Measurements from ENCODE around the gene MAP4.
"Not testable (repeated sequence)": the region's sequence is repeated elsewhere in the genome, so short reads cannot be mapped to it uniquely, and the experiment has no call there.

The MAP4 gene

DNA sequence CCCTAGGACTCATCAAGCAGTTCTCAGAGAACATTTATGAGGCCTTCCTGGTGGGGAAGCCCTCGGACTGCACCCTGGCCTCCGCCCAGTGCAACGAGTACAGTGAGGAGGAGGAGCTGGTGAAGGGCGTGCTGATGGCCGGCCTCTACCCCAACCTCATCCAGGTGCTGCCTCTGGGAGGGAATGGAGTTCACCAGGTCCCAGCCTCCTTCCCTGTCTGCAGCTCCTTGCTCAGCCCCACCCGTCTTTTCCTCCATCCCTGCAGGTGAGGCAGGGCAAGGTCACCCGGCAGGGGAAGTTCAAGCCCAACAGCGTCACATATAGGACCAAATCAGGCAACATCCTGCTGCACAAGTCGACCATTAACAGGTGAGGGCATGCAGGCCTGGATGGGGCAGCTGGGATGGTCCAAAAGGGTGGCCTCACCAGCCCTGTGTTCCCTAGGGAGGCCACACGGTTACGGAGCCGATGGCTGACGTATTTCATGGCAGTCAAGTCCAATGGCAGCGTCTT, 167.0 kb downstream of the MAP4 start:
- Histone ChIP-seq H3K4me1 (ENCODE audit: control insufficient read depth in 2 of 2, insufficient read depth in 2 of 2, low read length in 2 of 2) (no peaks in the 10 kb centered on the region), H3K9ac (ENCODE audit: low read depth in 1 of 2, low read length in 2 of 2) (no peak overlapping the region), H3K27me3 (ENCODE audit: control insufficient read depth in 2 of 2, insufficient read depth in 2 of 2, low read length in 2 of 2) (no peaks in the 10 kb centered on the region), H3K4me3 (ENCODE audit: low read length in 2 of 2) (no peak overlapping the region), H3K27ac (ENCODE audit: low read depth in 2 of 2, low read length in 2 of 2) (no peak overlapping the region), H3K36me3 (ENCODE audit: control insufficient read depth in 2 of 2, insufficient read depth in 2 of 2, low read length in 2 of 2) (peaks cover 74% of the 10 kb centered on the region in 2 donors), H3K9me3 (ENCODE audit: control insufficient read depth in 2 of 2, low read length in 2 of 2) (no peaks in the 10 kb centered on the region)

DNA sequence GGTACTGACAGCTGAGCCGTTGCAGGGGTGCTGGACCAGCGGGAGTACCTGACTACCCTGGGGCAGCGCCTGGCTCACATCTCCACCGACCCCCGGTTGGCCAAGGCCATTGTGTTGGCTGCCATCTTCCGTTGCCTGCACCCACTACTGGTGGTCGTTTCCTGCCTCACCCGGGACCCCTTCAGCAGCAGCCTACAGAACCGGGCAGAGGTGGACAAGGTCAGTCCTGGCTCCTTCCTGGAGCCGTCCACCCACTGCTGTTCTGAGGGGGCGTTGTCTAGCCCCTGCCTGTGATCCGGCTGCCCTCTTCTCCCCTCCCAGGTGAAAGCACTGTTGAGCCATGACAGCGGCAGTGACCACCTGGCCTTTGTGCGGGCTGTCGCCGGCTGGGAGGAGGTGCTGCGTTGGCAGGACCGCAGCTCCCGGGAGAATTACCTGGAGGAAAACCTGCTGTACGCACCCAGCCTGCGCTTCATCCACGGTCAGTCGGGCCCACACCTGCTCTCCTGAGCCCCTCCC, 167.6 kb downstream of the MAP4 start:
- H3K36me3 ChIP-seq (ENCODE audit: control insufficient read depth in 2 of 2, insufficient read depth in 2 of 2, low read length in 2 of 2): peaks cover 77 to 78% of the 10 kb centered on the region in 2 donors
- no peak overlapping the region for H3K4me3 ChIP-seq (ENCODE audit: low read length in 2 of 2)
- H3K9me3 ChIP-seq (ENCODE audit: control insufficient read depth in 2 of 2, low read length in 2 of 2): no peaks in the 10 kb centered on the region
- no peaks in the 10 kb centered on the region for H3K4me1 ChIP-seq (ENCODE audit: control insufficient read depth in 2 of 2, insufficient read depth in 2 of 2, low read length in 2 of 2)
- no peak overlapping the region for H3K9ac ChIP-seq (ENCODE audit: low read depth in 1 of 2, low read length in 2 of 2)
- no peak overlapping the region for H3K27ac ChIP-seq (ENCODE audit: low read depth in 2 of 2, low read length in 2 of 2)
- H3K27me3 ChIP-seq (ENCODE audit: control insufficient read depth in 2 of 2, insufficient read depth in 2 of 2, low read length in 2 of 2): no peaks in the 10 kb centered on the region

DNA sequence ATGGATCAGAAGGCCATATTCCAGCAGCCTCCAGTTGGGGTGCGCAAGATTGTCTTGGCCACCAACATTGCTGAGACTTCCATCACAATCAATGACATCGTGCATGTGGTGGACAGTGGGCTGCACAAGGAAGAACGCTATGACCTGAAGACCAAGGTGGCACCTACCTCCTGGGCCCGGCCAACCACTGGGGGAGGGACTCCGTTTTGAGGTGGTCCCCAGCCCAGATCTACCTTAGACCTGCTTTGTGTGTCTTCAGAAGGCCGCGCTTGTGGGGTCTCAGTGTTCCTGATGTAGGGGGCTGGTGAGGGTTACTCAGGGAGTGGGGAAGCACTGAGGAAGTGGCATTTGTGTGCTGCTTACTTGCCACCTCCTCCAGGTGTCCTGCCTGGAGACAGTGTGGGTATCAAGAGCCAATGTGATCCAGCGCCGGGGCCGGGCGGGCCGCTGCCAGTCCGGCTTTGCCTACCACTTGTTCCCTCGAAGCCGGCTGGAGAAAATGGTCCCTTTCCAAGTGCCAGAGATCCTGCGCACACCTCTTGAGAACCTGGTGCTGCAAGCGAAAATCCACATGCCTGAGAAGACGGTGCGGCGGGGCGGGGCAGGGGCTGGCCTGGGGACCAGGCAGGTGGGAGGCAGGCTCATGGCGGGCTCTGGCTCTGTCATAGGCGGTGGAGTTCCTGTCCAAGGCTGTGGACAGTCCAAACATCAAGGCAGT, 168.3 kb downstream of the MAP4 start:
- no peaks in the 10 kb centered on the region for H3K9me3 ChIP-seq (ENCODE audit: control insufficient read depth in 2 of 2, low read length in 2 of 2)
- H3K36me3 ChIP-seq (ENCODE audit: control insufficient read depth in 2 of 2, insufficient read depth in 2 of 2, low read length in 2 of 2): peaks cover 84% of the 10 kb centered on the region in 2 donors
- H3K9ac ChIP-seq (ENCODE audit: low read depth in 1 of 2, low read length in 2 of 2): no peak overlapping the region
- no peak overlapping the region for H3K4me3 ChIP-seq (ENCODE audit: low read length in 2 of 2)
- no peaks in the 10 kb centered on the region for H3K4me1 ChIP-seq (ENCODE audit: control insufficient read depth in 2 of 2, insufficient read depth in 2 of 2, low read length in 2 of 2)
- no peaks in the 10 kb centered on the region for H3K27me3 ChIP-seq (ENCODE audit: control insufficient read depth in 2 of 2, insufficient read depth in 2 of 2, low read length in 2 of 2)
- no peak overlapping the region for H3K27ac ChIP-seq (ENCODE audit: low read depth in 2 of 2, low read length in 2 of 2)

GRCh38 chr3:47847260-47847659, 169.0 kb downstream of the MAP4 start:
- Histone ChIP-seq H3K27ac (ENCODE audit: low read depth in 2 of 2, low read length in 2 of 2) (no peak overlapping the region), H3K27me3 (ENCODE audit: control insufficient read depth in 2 of 2, insufficient read depth in 2 of 2, low read length in 2 of 2) (no peaks in the 10 kb centered on the region), H3K9ac (ENCODE audit: low read depth in 1 of 2, low read length in 2 of 2) (no peak overlapping the region), H3K4me1 (ENCODE audit: control insufficient read depth in 2 of 2, insufficient read depth in 2 of 2, low read length in 2 of 2) (no peaks in the 10 kb centered on the region), H3K9me3 (ENCODE audit: control insufficient read depth in 2 of 2, low read length in 2 of 2) (no peaks in the 10 kb centered on the region), H3K36me3 (ENCODE audit: control insufficient read depth in 2 of 2, insufficient read depth in 2 of 2, low read length in 2 of 2) (peaks cover 87 to 90% of the 10 kb centered on the region in 2 donors), H3K4me3 (ENCODE audit: low read length in 2 of 2) (no peak overlapping the region)

GRCh38 chr3:47846880-47847248, 169.4 kb downstream of the MAP4 start:
- H3K27ac ChIP-seq (ENCODE audit: low read depth in 2 of 2, low read length in 2 of 2): no peak overlapping the region
- no peaks in the 10 kb centered on the region for H3K4me1 ChIP-seq (ENCODE audit: control insufficient read depth in 2 of 2, insufficient read depth in 2 of 2, low read length in 2 of 2)
- peaks cover 84 to 91% of the 10 kb centered on the region in 2 donors for H3K36me3 ChIP-seq (ENCODE audit: control insufficient read depth in 2 of 2, insufficient read depth in 2 of 2, low read length in 2 of 2)
- H3K4me3 ChIP-seq (ENCODE audit: low read length in 2 of 2): no peak overlapping the region
- no peak overlapping the region for H3K9ac ChIP-seq (ENCODE audit: low read depth in 1 of 2, low read length in 2 of 2)
- no peaks in the 10 kb centered on the region for H3K27me3 ChIP-seq (ENCODE audit: control insufficient read depth in 2 of 2, insufficient read depth in 2 of 2, low read length in 2 of 2)
- no peaks in the 10 kb centered on the region for H3K9me3 ChIP-seq (ENCODE audit: control insufficient read depth in 2 of 2, low read length in 2 of 2)

DNA sequence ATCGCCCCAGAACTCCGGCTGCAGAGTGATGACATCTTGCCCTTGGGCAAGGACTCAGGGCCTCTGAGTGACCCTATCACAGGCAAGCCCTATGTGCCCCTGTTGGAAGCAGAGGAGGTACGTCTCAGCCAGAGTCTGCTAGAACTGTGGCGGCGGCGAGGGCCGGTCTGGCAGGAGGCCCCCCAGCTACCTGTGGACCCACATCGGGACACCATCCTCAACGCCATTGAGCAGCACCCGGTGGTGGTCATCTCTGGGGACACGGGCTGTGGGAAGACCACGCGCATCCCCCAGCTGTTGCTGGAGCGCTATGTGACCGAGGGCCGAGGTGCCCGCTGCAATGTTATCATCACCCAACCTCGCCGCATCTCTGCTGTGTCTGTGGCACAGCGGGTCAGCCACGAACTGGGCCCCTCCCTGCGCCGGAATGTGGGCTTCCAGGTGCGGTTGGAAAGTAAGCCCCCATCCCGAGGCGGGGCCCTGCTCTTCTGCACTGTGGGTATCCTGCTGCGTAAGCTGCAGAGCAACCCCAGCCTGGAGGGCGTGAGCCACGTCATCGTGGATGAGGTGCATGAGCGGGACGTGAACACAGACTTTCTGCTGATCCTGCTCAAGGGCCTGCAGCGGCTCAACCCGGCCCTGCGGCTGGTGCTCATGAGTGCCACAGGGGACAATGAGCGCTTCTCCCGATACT, 169.9 kb downstream of the MAP4 start:
- H3K9me3 ChIP-seq (ENCODE audit: control insufficient read depth in 2 of 2, low read length in 2 of 2): no peaks in the 10 kb centered on the region
- H3K4me3 ChIP-seq (ENCODE audit: low read length in 2 of 2): no peak overlapping the region
- no peak overlapping the region for H3K9ac ChIP-seq (ENCODE audit: low read depth in 1 of 2, low read length in 2 of 2)
- no peaks in the 10 kb centered on the region for H3K27me3 ChIP-seq (ENCODE audit: control insufficient read depth in 2 of 2, insufficient read depth in 2 of 2, low read length in 2 of 2)
- H3K36me3 ChIP-seq (ENCODE audit: control insufficient read depth in 2 of 2, insufficient read depth in 2 of 2, low read length in 2 of 2): peaks cover 85 to 94% of the 10 kb centered on the region in 2 donors
- no peaks in the 10 kb centered on the region for H3K4me1 ChIP-seq (ENCODE audit: control insufficient read depth in 2 of 2, insufficient read depth in 2 of 2, low read length in 2 of 2)
- no peak overlapping the region for H3K27ac ChIP-seq (ENCODE audit: low read depth in 2 of 2, low read length in 2 of 2)

DNA sequence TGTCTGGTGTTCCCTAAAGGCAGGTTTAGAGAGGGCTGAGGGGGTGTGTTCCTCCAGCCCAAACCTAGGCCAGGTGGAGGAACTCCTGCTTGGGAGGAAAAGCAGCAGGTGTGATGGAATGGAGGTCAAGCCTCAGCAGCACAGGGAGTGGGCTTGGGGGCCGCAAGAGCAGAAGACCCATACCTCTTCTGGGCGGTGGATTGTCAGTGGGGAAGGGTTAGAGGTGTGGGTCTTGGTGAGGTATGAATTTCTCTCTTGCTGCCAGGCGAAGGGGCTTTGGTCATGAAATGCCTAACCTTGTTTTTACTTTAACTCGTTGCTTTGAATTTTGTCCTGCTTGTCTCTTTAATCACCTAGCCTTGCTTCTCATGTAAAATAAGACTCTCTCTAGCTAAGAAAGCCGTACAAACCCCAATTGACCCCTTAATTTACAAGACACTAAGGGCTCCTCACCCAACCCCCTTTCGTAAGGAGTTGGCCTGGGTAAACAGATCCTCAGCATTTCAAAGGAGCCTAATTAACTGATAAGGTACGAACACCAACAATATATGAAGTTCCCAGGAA, 174.3 kb downstream of the MAP4 start:
- Histone ChIP-seq H3K9me3 (ENCODE audit: control insufficient read depth in 2 of 2, low read length in 2 of 2) (no peaks in the 10 kb centered on the region), H3K27ac (ENCODE audit: low read depth in 2 of 2, low read length in 2 of 2) (no peak overlapping the region), H3K27me3 (ENCODE audit: control insufficient read depth in 2 of 2, insufficient read depth in 2 of 2, low read length in 2 of 2) (no peaks in the 10 kb centered on the region), H3K36me3 (ENCODE audit: control insufficient read depth in 2 of 2, insufficient read depth in 2 of 2, low read length in 2 of 2) (peaks cover 69 to 79% of the 10 kb centered on the region in 2 donors), H3K4me1 (ENCODE audit: control insufficient read depth in 2 of 2, insufficient read depth in 2 of 2, low read length in 2 of 2) (no peaks in the 10 kb centered on the region), H3K9ac (ENCODE audit: low read depth in 1 of 2, low read length in 2 of 2) (no peak overlapping the region), H3K4me3 (ENCODE audit: low read length in 2 of 2) (no peak overlapping the region)

GRCh38 chr3:47838503-47838902, 177.7 kb downstream of the MAP4 start:
- Histone ChIP-seq H3K27ac (ENCODE audit: low read depth in 2 of 2, low read length in 2 of 2) (no peak overlapping the region), H3K27me3 (ENCODE audit: control insufficient read depth in 2 of 2, insufficient read depth in 2 of 2, low read length in 2 of 2) (no peaks in the 10 kb centered on the region), H3K9me3 (ENCODE audit: control insufficient read depth in 2 of 2, low read length in 2 of 2) (no peaks in the 10 kb centered on the region), H3K9ac (ENCODE audit: low read depth in 1 of 2, low read length in 2 of 2) (no peak overlapping the region), H3K36me3 (ENCODE audit: control insufficient read depth in 2 of 2, insufficient read depth in 2 of 2, low read length in 2 of 2) (peaks cover 52 to 58% of the 10 kb centered on the region in 2 donors), H3K4me3 (ENCODE audit: low read length in 2 of 2) (no peak overlapping the region), H3K4me1 (ENCODE audit: control insufficient read depth in 2 of 2, insufficient read depth in 2 of 2, low read length in 2 of 2) (no peaks in the 10 kb centered on the region)

GRCh38 chr3:47836986-47837385, 179.2 kb downstream of the MAP4 start:
- Histone ChIP-seq H3K36me3 (ENCODE audit: control insufficient read depth in 2 of 2, insufficient read depth in 2 of 2, low read length in 2 of 2) (peaks cover 49 to 54% of the 10 kb centered on the region in 2 donors), H3K27me3 (ENCODE audit: control insufficient read depth in 2 of 2, insufficient read depth in 2 of 2, low read length in 2 of 2) (no peaks in the 10 kb centered on the region), H3K27ac (ENCODE audit: low read depth in 2 of 2, low read length in 2 of 2) (no peak overlapping the region), H3K4me1 (ENCODE audit: control insufficient read depth in 2 of 2, insufficient read depth in 2 of 2, low read length in 2 of 2) (no peaks in the 10 kb centered on the region), H3K4me3 (ENCODE audit: low read length in 2 of 2) (no peak overlapping the region), H3K9ac (ENCODE audit: low read depth in 1 of 2, low read length in 2 of 2) (no peak overlapping the region), H3K9me3 (ENCODE audit: control insufficient read depth in 2 of 2, low read length in 2 of 2) (no peaks in the 10 kb centered on the region)

DNA sequence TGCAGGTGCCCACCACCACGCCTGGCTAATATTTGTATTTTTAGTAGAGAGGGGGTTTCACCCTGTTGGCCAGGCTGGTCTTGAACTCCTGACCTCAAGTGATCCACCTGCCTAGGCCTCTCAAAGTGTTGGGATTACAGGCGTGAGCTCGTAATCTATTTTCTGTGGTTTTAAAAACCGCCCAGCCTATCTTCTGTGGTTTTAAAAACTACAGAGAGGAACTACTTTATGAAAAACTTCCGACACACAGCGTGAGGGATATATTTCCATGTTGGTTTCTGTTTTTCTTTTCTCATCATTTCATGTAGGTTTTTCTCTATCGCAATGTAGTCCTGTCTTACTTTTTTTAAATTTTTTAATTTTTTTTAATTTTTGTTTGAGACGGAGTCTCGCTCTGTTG, 186.7 kb downstream of the MAP4 start:
- not testable (repeated sequence) for H3K27me3 ChIP-seq (ENCODE audit: control insufficient read depth in 2 of 2, insufficient read depth in 2 of 2, low read length in 2 of 2); H3K4me3 ChIP-seq (ENCODE audit: low read length in 2 of 2); H3K9me3 ChIP-seq (ENCODE audit: control insufficient read depth in 2 of 2, low read length in 2 of 2); H3K4me1 ChIP-seq (ENCODE audit: control insufficient read depth in 2 of 2, insufficient read depth in 2 of 2, low read length in 2 of 2); H3K27ac ChIP-seq (ENCODE audit: low read depth in 2 of 2, low read length in 2 of 2); H3K9ac ChIP-seq (ENCODE audit: low read depth in 1 of 2, low read length in 2 of 2)
- peaks cover 34 to 42% of the 10 kb centered on the region in 2 donors for H3K36me3 ChIP-seq (ENCODE audit: control insufficient read depth in 2 of 2, insufficient read depth in 2 of 2, low read length in 2 of 2)

All from mucosa of rectum (tissue), 2 donors.